ENCODE results near the gene RXRB.

Gene RXRB

DNA sequence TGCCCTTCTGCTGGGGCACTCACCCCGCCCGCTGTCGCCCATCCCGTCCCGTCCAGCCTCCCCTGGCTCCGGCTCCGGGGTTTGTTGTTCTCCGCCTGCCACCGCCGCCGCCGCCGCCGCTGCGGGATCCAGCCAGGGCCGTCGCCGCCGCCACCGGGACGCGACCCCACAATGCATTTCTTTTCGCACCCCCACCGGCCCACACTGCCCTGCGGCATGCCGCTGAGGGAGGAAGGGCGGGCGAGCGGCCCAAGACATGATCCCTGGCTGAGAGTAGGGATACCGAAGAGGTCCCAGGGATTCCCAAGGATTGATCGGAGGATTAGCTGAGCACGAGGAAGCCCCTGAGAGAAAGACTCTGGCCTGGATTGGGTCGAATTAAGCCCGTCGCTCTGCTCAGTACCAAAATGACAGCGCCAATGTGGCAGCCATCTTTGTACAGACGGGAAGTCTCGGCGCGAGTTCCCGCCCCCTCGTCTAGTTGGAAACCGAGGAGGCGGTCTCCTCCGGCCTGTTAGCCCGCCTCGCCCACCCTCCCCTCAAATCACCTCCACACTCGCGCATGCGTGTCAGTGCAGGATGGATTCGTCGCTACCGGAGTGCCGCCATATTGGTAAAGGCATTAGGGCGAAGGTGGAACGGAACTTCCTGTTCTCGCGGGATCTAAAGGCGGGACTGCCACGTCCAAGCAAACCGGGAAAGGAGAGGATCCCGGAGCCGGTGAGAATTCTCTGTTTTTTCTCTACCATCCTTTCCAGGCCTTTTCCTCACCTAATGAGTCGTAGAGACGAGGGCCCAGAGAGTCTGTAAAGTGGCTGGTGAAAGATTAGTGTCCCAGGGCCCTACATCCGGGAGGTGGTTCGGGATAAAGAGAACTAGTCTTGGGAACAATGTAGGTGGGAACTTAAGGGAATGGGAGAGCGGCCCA is at the start of gene RXRB, which contains the start of gene SLC39A7:
Gene RXRB, minus strand, starts transcription at position 447 of the 928 bp plus-strand sequence. Its CDS starts 189 bp downstream, at position 258.
Gene SLC39A7, plus strand, starts transcription at position 649 of the 928 bp plus-strand sequence. CDS start 379 bp downstream, outside the sequence.
- Histone ChIP-seq H3K36me3 (ENCODE audit: insufficient read depth) (no peaks in the 10 kb centered on the region), H4K20me1 (ENCODE audit: insufficient read depth) (no peaks in the 10 kb centered on the region), H3K79me2 (ENCODE audit: insufficient read depth, low read depth) (peaks cover 24% of the 10 kb centered on the region), H3K4me2 (peak within 1 kb of the TSS; percentile 85), H3K9ac (peak within 1 kb of the TSS; percentile 96), H3K4me3 (IDR thresholded peaks at IDR 0.05; ENCODE audit: insufficient read depth, low read depth, low read length) (no peak within 1 kb of the TSS), H3K27ac (peak within 1 kb of the TSS; percentile 87), H3K4me1 (ENCODE audit: low read depth, poor library complexity, severe bottlenecking) (peaks cover 25% of the 10 kb centered on the region), H3K27me3 (ENCODE audit: insufficient read depth, low read depth) (no peaks in the 10 kb centered on the region), H2AFZ (ENCODE audit: low read depth) (peak within 1 kb of the TSS; percentile 93)
- no peak for TF ChIP-seq CTCF (conservative IDR thresholded peaks at IDR 0.05; ENCODE audit: low read depth, low read length)

DNA sequence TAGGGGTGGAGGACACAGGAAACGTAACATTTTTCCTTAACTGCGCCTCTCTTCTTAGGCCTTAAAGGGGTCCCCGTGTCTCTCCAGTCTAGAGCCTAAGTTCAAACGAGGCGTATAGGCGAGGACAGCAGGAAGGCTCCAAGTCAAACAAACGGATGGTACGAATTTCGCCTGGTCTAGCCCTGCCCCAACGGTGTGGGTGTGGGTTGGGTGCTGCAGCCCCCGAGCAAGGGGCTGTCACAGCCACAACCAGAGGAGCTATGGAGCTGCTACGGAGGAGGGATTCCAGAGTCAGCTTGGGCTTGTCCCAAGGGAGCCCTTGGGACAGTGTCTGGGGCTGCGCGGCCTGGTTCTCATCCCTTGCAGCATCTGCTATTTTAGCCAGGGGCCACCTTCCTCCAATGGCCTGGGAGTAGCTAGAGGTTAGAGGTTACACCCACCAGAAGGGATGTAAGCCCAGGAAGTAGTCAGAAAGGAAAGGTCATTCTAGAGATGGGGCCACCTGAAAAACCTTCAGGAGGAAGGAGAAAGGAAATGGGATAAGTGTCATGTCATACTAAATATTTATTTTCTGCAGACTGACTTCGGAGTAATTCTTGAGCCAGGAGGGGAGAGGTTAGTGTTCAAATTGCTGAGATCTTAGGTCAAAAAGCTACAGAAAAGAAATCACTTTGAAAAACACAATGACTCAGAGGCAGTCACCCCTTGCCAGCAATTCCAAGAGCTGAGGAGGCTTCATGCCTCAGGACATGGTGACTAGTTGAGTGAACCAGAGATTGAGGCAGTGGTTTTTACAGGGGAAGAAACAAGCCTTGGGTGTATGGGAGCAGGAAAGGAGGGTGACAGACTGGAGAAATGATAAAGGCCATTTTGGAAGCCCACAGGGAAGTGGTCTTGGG is 49.5 kb upstream of the RXRB start:
- peak overlapping the region; percentile 44; the same call in 1 of the 2 replicates for H2AFZ ChIP-seq (ENCODE audit: low read depth)
- H3K4me2 ChIP-seq, result peak overlapping the region; percentile 61
- no peak for TF ChIP-seq CTCF (conservative IDR thresholded peaks at IDR 0.05; ENCODE audit: low read depth, low read length)
- H3K36me3 ChIP-seq (ENCODE audit: insufficient read depth), result no peaks in the 10 kb centered on the region
- peak overlapping the region; percentile 59 for H3K27ac ChIP-seq
- H3K79me2 ChIP-seq (ENCODE audit: insufficient read depth, low read depth), result no peaks in the 10 kb centered on the region
- no peaks in the 10 kb centered on the region for H4K20me1 ChIP-seq (ENCODE audit: insufficient read depth)
- H3K4me1 ChIP-seq (ENCODE audit: low read depth, poor library complexity, severe bottlenecking), result peaks cover 9% of the 10 kb centered on the region
- no peaks in the 10 kb centered on the region for H3K27me3 ChIP-seq (ENCODE audit: insufficient read depth, low read depth)
- no peak overlapping the region for H3K4me3 ChIP-seq (IDR thresholded peaks at IDR 0.05; ENCODE audit: insufficient read depth, low read depth, low read length)
- peak overlapping the region; percentile 73 for H3K9ac ChIP-seq

DNA sequence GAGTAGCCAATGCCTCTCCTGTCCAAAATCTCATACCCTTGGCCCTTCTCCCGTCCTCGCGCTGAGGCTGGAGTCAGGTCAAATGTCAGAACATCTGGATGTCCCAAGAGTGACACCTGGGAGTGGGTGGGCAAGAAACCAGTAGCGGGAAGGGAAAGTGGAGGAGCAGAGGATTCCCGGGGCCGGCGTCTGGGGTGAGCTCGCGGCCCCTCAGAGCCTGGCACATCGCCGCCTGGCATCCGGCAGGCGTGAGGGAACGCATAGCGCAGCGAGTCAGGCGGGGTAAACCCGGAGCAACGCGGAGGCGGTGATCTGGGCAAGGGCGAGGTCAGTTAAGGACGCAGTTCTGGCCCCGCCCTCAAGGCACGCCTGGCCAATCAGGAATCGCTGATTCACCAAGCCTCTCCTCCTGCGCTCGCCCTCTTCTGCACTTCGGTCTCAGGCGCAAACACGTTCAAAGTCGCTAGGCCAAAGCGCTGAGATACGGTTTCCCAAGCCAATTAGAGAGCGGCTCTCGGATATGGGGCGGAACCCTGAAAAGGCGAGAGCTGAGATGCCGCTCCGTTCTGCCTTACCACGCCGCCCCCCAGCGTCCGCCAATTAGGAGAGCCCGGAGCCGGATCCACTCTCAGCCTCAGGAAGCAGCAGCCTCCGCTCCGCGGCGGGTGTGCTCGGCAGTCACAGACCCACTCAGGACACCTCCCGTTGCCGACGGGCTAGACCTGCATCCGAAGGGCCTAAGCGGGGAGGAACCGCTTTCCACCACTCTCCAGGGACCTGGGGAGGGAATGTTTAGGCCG is 48.7 kb upstream of the RXRB start:
- TF ChIP-seq CTCF (conservative IDR thresholded peaks at IDR 0.05; ENCODE audit: low read depth, low read length), result no peak; the same call in 1 of the 2 replicates
- Histone ChIP-seq H3K36me3 (ENCODE audit: insufficient read depth) (no peaks in the 10 kb centered on the region), H4K20me1 (ENCODE audit: insufficient read depth) (no peaks in the 10 kb centered on the region), H3K9ac (peak overlapping the region; percentile 83), H3K79me2 (ENCODE audit: insufficient read depth, low read depth) (no peaks in the 10 kb centered on the region), H3K4me1 (ENCODE audit: low read depth, poor library complexity, severe bottlenecking) (peaks cover 9% of the 10 kb centered on the region), H3K27me3 (ENCODE audit: insufficient read depth, low read depth) (no peaks in the 10 kb centered on the region), H3K4me3 (IDR thresholded peaks at IDR 0.05; ENCODE audit: insufficient read depth, low read depth, low read length) (no peak overlapping the region), H3K4me2 (peak overlapping the region; percentile 100), H3K27ac (peak overlapping the region; percentile 88), H2AFZ (ENCODE audit: low read depth) (peak overlapping the region; percentile 97)

- no peaks in the 10 kb centered on the region for H3K27me3 ChIP-seq (ENCODE audit: insufficient read depth, low read depth)
- TF ChIP-seq CTCF (conservative IDR thresholded peaks at IDR 0.05; ENCODE audit: low read depth, low read length), result peak; percentile 34
- no peaks in the 10 kb centered on the region for H3K36me3 ChIP-seq (ENCODE audit: insufficient read depth)
- H3K9ac ChIP-seq, result peak overlapping the region; percentile 83
- peaks cover 9% of the 10 kb centered on the region for H3K4me1 ChIP-seq (ENCODE audit: low read depth, poor library complexity, severe bottlenecking)
- H3K27ac ChIP-seq, result peak overlapping the region; percentile 88
- peak overlapping the region; percentile 100 for H3K4me2 ChIP-seq
- H3K79me2 ChIP-seq (ENCODE audit: insufficient read depth, low read depth), result no peaks in the 10 kb centered on the region
- peak overlapping the region; percentile 97 for H2AFZ ChIP-seq (ENCODE audit: low read depth)
- H4K20me1 ChIP-seq (ENCODE audit: insufficient read depth), result no peaks in the 10 kb centered on the region
- H3K4me3 ChIP-seq (IDR thresholded peaks at IDR 0.05; ENCODE audit: insufficient read depth, low read depth, low read length), result no peak overlapping the region
Observed at GRCh38 chr6:33248643-33248931, 48.1 kb upstream of the RXRB start.

All from KMS-11 (cell line).